ENCODE data around the gene SMARCA2.

- TF ChIP-seq CTCF (IDR thresholded peaks at IDR 0.05): no peak
- TF ChIP-seq ZFX (IDR thresholded peaks at IDR 0.05; ENCODE audit: borderline replicate concordance): no peak
Measured at GRCh38 chr9:2173861-2174260, 158.7 kb downstream of the SMARCA2 start.
